NCI-H1694 (cell line): ENCODE measurements around the gene ACTN1.
"Not testable (repeated sequence)": the region's sequence is repeated elsewhere in the genome, so short reads cannot be mapped to it uniquely, and the experiment has no call there.

ENCODE experiments used
- DNase-seq: peaks from one replicate; lab custom pipeline; 2025; lab: John Stamatoyannopoulos, UW

ACTN1 gene

DNA sequence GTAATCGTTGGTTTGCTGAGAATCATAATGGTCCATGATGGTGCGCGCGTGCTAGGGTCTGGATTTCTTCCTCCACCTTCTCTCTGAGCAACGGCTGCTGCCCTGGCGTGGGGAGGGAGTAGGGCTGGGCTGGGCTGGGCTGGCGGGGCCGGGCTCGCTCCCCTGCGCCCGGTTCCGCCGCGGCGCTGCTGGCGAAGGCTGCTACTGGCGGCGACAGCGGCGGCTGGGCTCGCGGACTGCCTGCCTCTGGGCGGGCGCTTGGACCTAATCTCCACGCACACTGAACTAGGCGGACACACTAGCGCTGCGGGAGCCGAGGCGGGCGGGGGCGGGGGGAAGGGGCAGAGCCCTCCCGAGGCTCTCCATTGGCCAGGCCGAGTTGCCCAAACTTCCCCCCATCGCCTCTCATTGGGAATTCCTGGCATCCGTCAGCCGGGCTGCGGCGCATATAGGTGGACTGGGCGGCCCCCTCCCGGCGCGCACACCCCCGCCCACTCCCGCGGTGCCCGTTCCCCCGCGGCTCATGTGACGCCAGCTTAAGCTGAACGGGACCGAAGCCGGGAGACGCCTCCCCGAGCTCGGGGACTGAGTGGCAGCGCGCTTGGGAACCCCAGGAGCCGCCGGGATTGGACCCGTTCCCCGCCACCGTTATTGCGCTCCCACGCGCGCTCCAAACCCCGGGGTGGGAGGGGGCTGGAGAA, at the start of gene ACTN1:
ACTN1 (minus strand) TSS at position 282 of the 701 bp plus-strand sequence; CDS start at position 36, 246 bp downstream.
- DNase-seq = peak; percentile 95

DNA sequence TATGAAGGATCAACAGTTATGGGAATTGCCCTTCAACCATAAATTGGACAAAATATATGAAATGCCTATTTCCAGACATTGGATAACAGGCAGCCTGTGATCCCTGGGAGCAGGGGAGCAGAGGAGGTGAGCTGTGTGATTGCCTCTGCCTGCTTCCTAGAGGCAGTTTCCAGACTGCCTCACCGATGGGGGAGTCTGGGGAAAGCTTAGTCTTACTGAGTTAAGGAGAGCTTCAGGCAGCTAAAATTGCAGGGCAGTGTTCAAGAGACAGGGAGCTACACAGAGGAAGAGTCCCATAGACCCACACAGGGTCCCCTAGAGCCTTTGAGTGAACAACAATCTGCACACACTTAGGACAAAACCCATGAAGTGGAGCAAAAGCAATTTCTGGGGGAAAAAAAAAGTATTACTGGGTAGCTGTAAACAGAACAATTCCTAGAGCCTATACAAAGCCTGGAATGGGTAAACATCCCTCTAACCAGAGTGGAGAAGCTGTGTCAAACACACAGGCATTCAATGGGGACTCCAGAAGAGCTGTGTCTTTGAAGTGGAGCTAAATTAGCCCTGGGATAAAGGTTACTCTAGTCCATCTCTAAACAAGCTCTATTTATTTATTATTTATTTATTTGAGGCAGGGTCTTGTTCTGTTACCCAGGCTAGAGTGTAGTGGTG, 48.3 kb upstream of the ACTN1 start:
- DNase-seq = no peak

DNA sequence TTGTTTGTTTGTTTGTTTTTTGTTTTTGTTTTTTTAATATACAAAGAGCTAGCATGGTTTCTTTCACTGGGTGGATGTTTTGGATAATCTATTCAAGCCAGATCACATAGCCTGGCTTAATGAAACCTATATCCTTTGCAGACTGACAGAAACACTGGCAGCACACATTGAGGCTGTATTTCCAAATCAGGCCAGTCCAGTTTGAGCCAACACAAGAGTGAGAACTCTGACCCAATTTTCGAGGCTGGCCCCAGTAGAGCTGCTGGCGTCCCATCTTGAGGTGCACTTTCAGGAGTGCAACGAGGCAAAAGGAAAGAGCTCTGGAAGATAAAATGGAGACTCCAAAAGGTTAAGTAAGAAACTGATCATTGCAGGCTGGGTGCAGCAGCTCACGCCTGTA, 43.9 kb upstream of the ACTN1 start:
- no peak for DNase-seq

DNA sequence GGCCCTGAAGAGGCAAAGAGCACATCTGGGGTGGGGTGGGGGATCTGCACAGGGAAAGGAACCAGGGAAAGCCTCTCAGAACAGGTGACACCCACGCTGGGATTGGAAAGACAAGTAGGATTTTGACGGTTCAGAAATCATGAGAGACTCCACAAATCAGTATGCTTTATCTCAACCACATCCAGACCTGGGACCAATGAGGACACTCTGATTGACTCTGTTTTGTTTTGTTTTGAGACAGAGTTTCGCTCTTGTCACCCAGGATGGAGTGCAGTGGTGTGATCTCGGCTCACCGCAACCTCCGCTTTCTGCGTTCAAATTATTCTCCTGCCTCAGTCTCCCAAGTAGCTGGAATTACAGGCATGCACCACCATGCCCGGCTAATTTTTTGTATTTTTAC, 43.0 kb upstream of the ACTN1 start:
- DNase-seq = not testable (repeated sequence)

DNA sequence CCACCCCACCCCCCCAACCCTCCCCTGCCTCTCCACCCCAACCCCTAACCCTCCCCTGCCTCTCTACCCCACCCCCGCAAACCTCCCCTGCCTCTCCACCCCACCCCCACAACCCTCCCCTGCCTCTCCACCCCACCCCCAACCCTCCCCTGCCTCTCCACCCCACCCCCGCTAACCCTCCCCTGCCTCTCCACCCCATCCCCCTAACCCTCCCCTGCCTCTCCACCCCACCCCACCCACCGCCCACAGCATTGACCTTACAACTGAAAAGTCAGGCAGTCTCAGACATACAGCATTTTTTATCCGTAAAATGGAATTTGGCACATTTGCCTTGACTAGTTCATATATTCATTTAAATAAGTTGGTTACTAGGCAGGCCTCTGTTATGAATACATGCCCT, 38.6 kb upstream of the ACTN1 start:
- no peak for DNase-seq

DNA sequence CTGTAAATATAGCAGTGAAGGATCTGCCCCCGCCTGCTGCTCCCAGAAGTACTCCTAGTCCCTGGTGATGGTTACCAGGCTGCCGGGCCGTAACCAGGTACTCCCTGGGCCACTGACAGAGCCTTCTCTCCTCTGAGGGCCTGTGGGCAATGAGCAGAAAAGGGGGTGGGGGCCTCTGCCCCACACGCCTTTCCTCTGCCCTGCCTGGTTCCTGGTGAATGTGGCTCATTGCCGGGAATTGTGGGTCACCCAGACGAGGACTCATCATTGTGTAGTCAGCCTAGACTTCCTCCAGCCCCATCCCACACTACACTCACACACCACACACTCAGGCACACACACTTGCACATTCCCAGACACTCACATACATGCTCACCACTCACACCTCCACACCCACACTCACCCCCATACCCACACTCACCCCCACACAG, 35.7 kb upstream of the ACTN1 start:
- no peak for DNase-seq

DNA sequence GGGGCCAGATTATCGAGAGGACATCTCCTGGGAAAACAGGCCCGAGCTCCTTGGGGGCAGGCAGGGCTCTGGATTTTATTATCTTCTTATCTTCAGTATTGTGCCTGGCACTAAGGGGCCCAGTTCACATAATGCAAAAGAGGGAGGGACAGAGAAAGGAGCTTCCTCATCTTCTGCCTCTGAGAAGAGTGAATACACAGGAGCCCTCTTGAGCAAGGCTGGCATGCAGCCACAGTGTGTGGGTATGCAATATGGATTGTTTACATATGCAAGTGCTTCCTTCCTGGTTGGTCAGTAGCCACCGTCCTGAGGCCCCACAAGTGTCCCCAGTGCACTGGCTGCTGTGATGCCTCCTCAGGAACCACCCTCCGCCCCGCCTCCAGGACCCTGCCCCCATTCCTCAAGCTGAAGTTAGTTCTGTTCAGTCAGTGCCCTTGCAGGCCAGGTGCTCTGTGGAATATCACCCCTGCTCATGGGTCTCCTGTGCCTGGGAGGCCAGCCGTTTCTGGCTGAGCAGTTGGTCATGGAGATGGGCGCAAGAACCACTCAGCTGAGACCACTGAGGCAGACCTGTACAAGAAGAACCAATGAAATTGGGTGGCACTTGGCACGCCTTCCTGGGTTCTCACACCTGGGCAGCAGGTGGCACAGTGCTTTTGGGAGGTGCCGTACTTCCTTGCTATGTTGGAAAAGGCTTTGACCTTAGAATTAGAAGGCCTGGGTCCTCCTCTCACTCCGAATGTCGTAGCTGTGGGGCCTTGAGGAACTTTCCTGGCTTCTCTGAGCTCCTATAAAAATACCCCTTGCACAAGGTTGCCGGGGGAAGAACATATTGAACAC, 35.1 kb upstream of the ACTN1 start:
- no peak for DNase-seq

DNA sequence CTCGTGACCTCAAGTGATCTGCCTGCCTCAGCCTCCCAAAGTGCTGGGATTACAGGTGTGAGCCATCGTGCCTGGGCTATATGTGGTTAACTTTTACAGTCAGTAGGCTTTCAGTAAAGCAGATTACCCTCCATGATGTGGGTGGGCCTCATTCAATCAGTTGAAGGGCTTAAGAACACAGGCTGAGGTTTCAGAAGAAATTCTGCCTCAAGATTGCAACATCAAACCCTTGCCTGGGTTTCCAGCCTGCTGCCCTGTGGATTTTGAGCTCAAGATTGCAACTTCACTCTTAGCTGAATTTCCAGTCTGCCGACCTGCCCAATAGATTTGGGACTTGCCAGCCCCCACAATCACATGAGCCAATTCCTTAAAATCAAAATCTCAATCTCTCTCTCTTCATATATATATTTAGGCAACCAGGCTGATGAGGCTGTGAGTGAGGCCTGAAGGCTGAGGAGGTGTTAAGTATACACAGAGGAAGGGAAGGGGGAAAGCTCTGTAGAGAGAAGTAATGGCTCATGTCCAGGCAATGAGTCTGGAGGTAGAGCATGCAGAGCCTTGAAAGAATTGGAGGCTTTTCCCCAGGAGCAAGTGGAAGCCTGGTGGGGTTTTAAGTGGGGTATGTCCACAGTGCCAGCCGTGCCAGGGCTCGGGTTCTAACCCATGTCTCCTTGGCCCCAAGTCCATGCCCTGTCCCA, 33.3 kb upstream of the ACTN1 start:
- no peak for DNase-seq

DNA sequence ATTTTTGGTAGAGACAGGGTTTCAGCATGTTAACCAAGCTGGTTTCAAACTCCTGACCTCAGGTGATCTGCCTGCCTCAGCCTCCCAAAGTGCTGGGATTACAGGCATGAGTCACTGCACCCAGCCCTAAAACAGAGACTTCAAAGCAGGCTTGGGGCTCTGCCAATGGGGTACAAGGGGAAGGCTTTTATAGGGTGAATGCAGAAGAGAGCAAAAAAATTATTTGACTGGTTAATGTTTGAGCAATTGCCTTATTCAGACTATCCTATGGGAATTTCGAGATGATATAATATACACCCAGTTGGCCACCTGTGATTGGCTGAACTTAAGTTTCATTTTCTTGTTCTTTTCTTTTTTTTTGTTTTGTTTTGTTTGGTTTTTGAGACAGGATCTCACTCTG, 31.5 kb upstream of the ACTN1 start:
- DNase-seq = no peak

DNA sequence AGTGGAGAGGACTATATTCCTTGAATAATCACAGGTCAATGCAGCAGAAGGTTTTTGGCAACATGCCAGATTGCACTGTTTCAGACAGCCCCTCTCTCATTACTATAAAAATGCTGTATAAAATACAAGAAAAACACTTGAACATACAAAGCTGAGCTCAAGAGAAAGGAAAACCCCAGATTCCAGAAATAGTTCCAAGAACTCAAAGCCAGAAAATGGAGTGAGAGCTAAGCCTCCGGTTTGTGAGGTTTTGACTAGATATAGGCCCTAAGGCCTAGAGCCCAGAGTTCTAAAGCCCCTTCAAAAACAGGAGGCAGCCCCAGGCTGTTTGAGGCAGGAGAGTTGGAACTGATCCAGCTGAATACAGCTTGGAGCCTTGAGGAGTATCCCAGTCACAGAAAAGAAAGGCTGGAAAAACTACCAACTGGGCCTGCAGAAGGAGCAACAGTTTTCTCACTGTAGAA, 29.4 kb upstream of the ACTN1 start:
- no peak for DNase-seq

DNA sequence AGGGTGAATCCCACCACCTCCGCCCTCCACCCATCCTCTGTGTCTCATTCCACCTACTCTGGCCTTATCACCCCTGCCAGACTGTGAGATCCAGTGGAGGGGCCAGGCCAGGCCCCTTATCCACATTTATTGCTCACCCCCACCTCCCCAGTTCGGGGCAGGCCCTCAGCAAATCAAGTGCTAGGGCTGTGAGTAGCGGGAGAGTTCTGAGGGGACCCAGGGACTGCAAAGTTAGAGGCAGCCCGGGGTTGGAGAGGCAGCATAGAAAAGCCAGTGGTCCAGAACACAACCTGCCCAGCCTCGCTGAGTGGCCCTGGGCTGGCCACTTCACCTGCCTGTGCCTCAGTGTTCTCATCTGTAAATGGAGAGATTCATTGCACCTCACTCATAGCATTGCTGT, 27.2 kb upstream of the ACTN1 start:
- no peak for DNase-seq

DNA sequence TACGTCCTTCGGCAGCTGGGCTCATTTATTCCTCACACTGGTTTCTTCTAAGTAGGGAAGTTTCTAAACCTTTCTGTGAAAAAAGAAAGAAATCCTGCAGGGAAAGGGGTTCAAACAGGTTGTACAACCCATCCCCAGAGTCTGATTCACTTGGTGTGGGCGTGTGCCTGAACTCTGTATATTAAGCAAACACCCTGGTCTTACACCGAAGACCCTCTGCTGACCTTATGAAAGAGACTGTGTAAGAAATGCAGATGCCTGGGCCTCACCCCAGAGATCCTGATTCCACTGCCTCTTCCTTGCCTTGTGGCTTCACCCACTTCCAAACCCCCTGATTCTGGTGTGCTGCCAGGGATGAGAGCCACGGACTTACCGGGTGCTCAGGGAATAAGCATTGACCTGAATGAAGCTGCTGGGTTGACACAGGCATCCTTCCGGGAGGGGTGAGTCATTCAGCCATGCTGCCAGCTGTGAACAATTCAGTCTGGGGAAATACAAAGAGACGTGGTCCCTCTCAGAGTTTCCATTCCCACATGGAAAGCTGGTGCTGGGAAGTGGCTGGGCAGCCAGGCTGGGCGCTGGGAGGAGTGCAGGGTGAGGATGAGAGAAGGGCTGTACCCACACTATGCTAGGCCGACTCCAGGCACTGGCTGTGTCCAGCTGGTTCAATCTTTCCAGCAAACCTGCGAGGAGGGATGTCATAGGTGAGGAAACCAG, 26.5 kb upstream of the ACTN1 start:
- DNase-seq = no peak

DNA sequence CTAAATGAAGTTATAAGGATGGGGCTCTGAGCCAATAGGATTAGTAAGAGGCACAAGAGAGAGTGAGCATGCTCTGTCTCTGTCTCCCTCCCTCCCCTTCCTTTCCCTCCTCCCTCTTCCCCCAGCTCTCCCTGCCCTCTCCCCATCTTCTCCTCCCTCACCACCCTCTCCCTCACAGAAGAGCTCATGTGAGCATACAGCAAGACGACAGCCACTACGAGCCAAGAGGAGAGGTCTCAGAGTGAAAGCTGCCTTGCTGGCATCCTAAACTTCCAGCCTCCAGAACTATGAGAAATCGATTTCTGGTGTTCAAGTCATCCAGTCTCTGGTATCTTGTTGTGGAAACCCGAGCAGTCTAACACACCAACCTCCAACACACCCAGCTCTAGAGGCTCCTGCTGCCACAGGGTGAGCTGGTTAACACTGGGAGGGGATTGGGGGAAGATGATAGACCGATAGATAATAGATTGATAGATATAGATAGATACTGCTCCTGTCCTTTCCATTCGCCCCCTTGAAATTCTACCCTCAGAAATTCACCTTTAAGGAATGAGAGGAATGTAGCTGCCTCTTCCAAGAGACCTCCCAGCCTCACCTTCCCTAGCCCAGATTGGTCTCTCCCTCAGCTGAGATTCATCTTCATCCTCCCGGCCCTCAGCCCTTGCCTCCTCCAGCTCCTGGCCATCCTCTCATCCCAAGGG, 25.8 kb upstream of the ACTN1 start:
- no peak for DNase-seq

DNA sequence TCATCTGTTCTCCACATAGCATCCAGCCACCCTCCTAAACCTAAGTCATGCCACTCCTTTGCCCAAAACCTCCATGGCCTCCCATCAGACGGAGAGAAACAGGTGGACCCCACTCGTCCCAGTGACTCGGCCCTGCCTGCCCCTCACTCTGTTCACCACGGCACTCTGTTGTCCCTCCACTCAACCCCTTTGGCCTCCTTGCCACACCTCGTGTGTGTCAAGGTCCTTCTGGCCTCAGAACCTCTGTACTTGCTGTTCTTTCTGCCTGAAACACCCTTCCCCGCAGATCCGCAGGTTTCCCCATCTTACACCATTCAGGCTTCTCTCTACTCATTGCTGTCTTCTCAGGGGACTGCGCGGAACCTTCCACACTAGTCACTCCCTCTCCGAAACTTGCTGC, 24.5 kb upstream of the ACTN1 start:
- DNase-seq = no peak

DNA sequence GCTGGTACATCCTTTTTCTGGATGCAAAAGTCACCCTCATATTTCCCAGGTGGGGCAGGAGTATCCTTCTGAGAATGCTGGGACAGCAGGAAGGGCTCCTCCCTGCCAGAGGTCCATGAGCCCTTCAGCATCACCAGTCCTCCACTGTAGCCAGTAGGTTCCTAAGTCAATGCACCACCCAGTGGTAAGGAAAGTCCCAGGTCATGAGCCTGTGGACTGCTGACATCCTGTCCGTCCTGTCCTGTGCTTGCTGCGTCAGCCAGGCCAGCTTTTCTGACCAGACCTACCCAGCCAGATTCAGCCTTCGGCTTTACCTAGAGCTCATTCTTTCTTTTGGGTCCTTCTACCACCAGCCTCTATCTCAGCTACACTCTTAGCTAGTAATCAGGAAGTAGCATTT, 23.0 kb upstream of the ACTN1 start:
- DNase-seq = no peak

DNA sequence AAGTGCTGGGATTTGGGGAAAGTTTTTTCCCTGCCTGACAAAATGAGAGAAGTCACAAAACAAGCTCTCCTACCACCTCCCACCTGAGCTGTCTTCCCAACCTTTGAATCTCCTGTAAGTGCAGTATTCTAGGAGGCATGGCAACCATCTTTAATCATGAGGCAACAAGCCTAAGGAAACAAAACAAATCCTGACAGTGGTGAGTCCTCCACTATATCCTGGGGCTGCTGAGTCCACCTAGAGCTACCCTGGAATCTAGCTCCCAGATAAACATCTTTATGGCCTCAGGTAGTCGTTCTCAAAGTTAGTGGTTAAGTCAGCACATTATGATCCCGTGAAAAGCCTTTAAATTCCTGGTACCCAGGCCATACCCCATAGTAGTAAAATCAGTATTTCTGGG, 22.3 kb upstream of the ACTN1 start:
- no peak for DNase-seq

DNA sequence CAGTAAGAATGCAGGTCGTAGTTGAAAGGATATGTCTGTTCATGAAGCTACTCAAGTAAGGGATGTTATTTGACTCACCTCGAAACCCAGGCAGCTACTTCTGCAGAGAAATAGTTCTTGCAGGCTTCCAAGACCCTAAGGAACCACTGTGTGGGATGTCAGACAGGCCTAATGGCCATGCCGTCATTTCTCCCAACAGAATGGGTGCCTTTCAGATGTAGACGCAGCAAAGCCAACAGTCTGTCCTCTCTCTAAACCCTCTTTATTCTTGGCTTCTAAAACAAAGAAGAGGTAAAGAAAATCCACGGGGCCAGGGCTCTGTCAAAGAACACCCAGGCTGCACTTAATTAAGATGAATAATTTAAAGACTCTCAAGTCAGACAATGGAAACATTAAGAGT, 19.0 kb upstream of the ACTN1 start:
- DNase-seq = no peak

DNA sequence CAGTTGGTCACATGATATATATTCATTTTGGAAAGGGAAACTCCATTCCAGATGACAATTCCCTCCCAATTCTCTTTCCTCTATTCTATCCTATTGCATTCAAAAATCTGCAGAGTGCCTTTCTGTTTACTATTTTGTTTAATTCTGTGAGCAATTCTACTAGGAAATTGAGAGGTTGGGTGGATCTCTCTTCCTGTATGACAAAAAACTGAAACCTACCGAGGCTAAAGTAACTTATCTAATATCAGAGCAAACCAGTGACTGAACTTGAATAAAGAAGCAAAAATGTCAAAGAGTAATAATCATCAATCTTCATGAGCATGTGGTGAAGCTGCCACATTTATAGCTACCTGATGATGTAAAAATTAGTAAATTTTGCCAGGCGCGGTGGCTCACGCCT, 16.6 kb upstream of the ACTN1 start:
- no peak for DNase-seq

DNA sequence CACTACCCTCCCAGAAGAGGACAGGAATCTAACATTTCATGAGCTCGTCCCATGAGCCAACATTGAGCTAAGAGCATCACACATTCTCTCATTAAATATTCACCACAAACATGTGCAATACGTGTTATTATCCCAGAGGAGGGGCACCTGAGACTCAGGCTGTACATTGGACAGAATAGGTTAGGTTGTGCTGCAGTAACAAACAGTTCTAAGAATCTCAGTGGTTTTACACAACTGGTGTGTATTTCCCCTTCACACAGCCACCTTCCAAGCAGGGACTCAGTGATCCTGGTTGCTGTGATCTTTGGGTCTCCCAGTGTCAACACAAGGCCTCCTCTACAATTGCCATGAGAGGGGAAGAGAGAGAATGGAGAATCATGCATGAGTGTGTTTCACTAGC, 15.0 kb upstream of the ACTN1 start:
- no peak for DNase-seq

DNA sequence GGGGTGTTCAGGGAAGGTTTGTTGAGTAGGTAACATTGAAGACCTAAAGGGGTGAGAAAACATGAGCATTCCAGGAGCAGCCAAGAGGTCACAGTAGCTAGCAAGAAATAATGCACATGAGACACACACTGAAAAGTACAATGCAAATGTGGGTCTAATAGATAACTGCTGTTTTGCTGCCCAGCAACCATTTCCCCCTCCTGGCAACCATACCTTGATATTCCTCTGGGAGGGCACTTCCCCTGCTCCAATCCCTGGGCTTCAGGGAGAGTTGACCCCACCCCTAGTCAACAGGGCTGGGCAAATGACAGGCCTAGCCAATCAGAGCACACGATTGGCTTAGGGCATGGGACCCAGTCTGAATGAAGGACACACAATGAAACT, 8.5 kb upstream of the ACTN1 start:
- no peak for DNase-seq
